Measurements from ENCODE around the gene PEX6. TPM values are rescaled to one million over a fixed set of nuclear protein-coding genes. Genes with fewer than 3 reads are reported as not detected.
A peak's percentile ranks its signal among the peaks of the same experiment; 100 is the strongest.

PEX6 gene
- total RNA-seq, 2 experiments from 2014 or later = 12.8 to 13.6 TPM

GRCh38 chr6:43014434-43014909 is 35.5 kb upstream of the PEX6 start:
- peaks cover 76% of the 10 kb centered on the region for H3K36me3 Mint-ChIP-seq (ENCODE audit: low read depth)
- POLR2A ChIA-PET = interaction anchor here (0.6 to 3.9 kb wide), 29 partner anchors 8 to 615 kb away, joined by 3 to 65 read pairs (median 4); partner anchors contain the start of genes BICRAL, CNPY3, CUL7 and GTPBP2
- peaks cover 63% of the 10 kb centered on the region for H3K4me1 Mint-ChIP-seq (ENCODE audit: low read depth)
- CTCF ChIA-PET = interaction anchor here (0.8 to 1.7 kb wide), 5 partner anchors 30 to 129 kb away, joined by 3 to 7 read pairs (median 3); partner anchors contain the start of genes CUL7 and PPP2R5D
- Histone ChIP-seq H3K9me3 (ENCODE audit: control insufficient read depth in 1 of 2, insufficient read depth in 1 of 2, low read length in 2 of 2) (no peaks in the 10 kb centered on the region), H3K36me3 (ENCODE audit: insufficient read depth, low read length) (peaks cover 61% of the 10 kb centered on the region), H3K4me3 (ENCODE audit: low read length) (peak overlapping the region; percentile 86), H3K27me3 (ENCODE audit: control insufficient read depth in 1 of 2, insufficient read depth in 2 of 2, low read length in 2 of 2) (no peaks in the 10 kb centered on the region), H3K27ac (ENCODE audit: low read depth in 1 of 2, low read length in 2 of 2) (peak overlapping the region in 1 of 2 donors; percentile 40), H3K4me1 (ENCODE audit: insufficient read depth, low read length) (peaks cover 55% of the 10 kb centered on the region)
- DNase-seq = no peak
- no peaks in the 10 kb centered on the region for H3K27me3 Mint-ChIP-seq
- peak overlapping the region; percentile 88 for H3K4me3 Mint-ChIP-seq
- TF ChIP-seq, protein P1, sequence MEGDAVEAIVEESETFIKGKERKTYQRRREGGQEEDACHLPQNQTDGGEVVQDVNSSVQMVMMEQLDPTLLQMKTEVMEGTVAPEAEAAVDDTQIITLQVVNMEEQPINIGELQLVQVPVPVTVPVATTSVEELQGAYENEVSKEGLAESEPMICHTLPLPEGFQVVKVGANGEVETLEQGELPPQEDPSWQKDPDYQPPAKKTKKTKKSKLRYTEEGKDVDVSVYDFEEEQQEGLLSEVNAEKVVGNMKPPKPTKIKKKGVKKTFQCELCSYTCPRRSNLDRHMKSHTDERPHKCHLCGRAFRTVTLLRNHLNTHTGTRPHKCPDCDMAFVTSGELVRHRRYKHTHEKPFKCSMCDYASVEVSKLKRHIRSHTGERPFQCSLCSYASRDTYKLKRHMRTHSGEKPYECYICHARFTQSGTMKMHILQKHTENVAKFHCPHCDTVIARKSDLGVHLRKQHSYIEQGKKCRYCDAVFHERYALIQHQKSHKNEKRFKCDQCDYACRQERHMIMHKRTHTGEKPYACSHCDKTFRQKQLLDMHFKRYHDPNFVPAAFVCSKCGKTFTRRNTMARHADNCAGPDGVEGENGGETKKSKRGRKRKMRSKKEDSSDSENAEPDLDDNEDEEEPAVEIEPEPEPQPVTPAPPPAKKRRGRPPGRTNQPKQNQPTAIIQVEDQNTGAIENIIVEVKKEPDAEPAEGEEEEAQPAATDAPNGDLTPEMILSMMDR (IDR thresholded peaks at IDR 0.05) = no peak
- H3K9me3 Mint-ChIP-seq = no peaks in the 10 kb centered on the region
- H3K27ac Mint-ChIP-seq = peak overlapping the region; percentile 81
- ATAC-seq (ENCODE audit: poor library complexity) = no peak
- intact Hi-C loops (cut with DNase I, micrococcal nuclease) = loop anchor here (1.0 to 5.0 kb wide), 6 partner anchors 30 to 452 kb away; partner anchors contain the start of genes CNPY3 (in 1 of the 2), KLC4 (in 1 of the 2), MRPL2 (in 1 of the 2) and PPP2R5D (in 1 of the 2)

DNA sequence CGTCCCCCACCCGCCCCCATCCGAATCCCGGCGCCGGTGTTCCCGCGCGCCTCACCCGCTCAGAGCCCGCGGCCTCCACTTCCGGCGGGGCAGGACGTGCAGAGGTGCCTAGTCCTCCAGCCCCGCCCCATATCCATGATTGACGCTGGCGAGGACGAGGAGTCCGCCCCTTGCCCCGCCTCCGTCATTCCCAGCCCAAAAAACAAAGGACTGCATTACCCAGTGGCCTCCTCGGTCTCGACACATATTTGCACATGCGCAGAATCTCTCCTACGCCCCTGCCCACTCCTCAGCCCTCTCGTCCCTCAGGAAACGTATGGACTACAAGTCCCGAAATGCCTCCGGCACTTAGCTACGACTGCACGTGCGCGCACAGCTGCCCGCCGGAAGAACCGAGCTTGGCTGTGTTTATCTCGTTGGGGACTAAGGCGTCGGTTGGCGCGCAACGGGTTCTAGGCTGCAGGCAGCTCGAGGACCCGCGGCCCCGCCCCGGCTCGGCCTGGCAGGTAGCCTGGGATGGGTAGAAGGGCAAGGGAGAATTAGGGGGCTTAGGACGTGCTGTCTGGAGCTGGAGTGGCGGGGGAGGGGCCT is 35.0 kb upstream of the PEX6 start, which contains the start of the genes KLHDC3 and MEA1:
KLHDC3 (plus strand) TSS at position 407 of the 591 bp plus-strand sequence. CDS start 2,944 bp downstream, outside the sequence.
MEA1 (minus strand) TSS at position 104 of the 591 bp plus-strand sequence. CDS start 133 bp downstream, outside the sequence.
- no peaks in the 10 kb centered on the region for H3K27me3 Mint-ChIP-seq
- H3K27ac Mint-ChIP-seq = peak within 1 kb of the TSS; percentile 81
- no peaks in the 10 kb centered on the region for H3K9me3 ChIP-seq (ENCODE audit: control insufficient read depth in 1 of 2, insufficient read depth in 1 of 2, low read length in 2 of 2)
- peaks cover 61% of the 10 kb centered on the region for H3K36me3 ChIP-seq (ENCODE audit: insufficient read depth, low read length)
- TF ChIP-seq, protein P1 (IDR thresholded peaks at IDR 0.05) = no peak
- intact Hi-C loops (cut with DNase I, micrococcal nuclease) = loop anchor here (1.0 to 5.0 kb wide), 9 partner anchors 29 to 797 kb away; partner anchors contain the start of genes PPP2R5D (in 2 of the 2), CNPY3 (in 1 of the 2), KLC4 (in 1 of the 2) and MRPL2 (in 1 of the 2)
- peak within 1 kb of the TSS; percentile 88 for H3K4me3 Mint-ChIP-seq
- H3K27ac ChIP-seq (ENCODE audit: low read depth in 1 of 2, low read length in 2 of 2) = peak within 1 kb of the TSS; percentile 51 to 59
- H3K27me3 ChIP-seq (ENCODE audit: control insufficient read depth in 1 of 2, insufficient read depth in 2 of 2, low read length in 2 of 2) = no peaks in the 10 kb centered on the region
- H3K4me3 ChIP-seq (ENCODE audit: low read length) = peak within 1 kb of the TSS; percentile 86
- POLR2A ChIA-PET = interaction anchor here (0.6 to 3.9 kb wide), 30 partner anchors 8 to 615 kb away, joined by 3 to 65 read pairs (median 4); partner anchors contain the start of genes BICRAL, CNPY3, CUL7 and CUL9
- DNase-seq (peak; percentile 95 to 100 (median 98)), ATAC-seq (ENCODE audit: poor library complexity) (peak; percentile 91)
- H3K36me3 Mint-ChIP-seq (ENCODE audit: low read depth) = peaks cover 76% of the 10 kb centered on the region
- CTCF ChIA-PET = interaction anchor here (0.8 to 1.3 kb wide), 5 partner anchors 30 to 130 kb away, joined by 3 to 4 read pairs (median 3); partner anchors contain the start of genes CUL7, PEX6 and PPP2R5D
- peaks cover 59% of the 10 kb centered on the region for H3K4me1 Mint-ChIP-seq (ENCODE audit: low read depth)
- H3K9me3 Mint-ChIP-seq = no peaks in the 10 kb centered on the region
- H3K4me1 ChIP-seq (ENCODE audit: insufficient read depth, low read length) = peaks cover 55% of the 10 kb centered on the region

DNA sequence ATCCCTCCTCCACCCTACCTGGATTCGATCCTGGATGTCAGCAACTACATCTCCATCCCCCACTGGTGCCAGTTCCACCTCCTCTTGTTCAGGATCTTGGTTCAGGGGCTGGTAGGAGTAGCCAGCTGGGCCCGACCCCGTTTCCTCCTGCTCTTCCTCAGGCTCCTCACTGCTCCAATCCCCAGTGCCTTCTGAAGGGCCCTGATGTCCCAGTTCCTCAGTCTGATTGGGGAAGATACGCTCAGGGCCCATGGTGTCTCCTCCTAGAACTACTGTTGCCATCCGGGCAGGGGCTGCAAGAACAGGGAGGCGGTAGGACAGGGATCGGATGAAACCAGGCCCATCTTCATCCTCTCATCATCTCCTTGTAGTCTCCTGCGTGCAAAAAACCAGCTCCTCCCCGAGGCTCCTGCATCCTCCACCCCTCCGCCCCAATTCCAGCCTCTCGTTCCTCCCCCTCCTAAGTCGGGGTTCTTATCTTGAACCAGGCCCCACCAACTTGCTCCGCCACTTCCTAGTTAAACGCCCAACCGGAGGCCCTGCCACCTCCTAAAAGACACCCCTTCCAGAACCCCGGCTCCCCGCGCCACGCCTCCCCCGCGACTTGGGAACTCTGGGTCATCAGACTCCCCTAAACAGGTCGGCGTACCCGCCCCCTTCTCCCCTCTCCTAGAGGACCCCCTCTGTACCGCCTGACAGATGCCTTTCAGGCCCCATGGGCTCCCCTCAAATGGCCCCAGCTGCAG is 34.3 kb upstream of the PEX6 start:
- peaks cover 52% of the 10 kb centered on the region for H3K4me1 Mint-ChIP-seq (ENCODE audit: low read depth)
- Histone ChIP-seq H3K27ac (ENCODE audit: low read depth in 1 of 2, low read length in 2 of 2) (peak overlapping the region; percentile 51 to 59), H3K4me1 (ENCODE audit: insufficient read depth, low read length) (peaks cover 55% of the 10 kb centered on the region), H3K36me3 (ENCODE audit: insufficient read depth, low read length) (peaks cover 61% of the 10 kb centered on the region), H3K4me3 (ENCODE audit: low read length) (peak overlapping the region; percentile 86), H3K27me3 (ENCODE audit: control insufficient read depth in 1 of 2, insufficient read depth in 2 of 2, low read length in 2 of 2) (no peaks in the 10 kb centered on the region), H3K9me3 (ENCODE audit: control insufficient read depth in 1 of 2, insufficient read depth in 1 of 2, low read length in 2 of 2) (no peaks in the 10 kb centered on the region)
- ChIA-PET CTCF (interaction anchor here (0.8 to 0.9 kb wide), 2 partner anchors 34 to 41 kb away, joined by 3 read pairs; partner anchors contain the start of genes CUL7 and PEX6), POLR2A (interaction anchor here (0.6 to 3.9 kb wide), 20 partner anchors 9 to 616 kb away, joined by 3 to 65 read pairs (median 4); partner anchors contain the start of genes BICRAL, CNPY3, CUL7 and CUL9)
- ATAC-seq (ENCODE audit: poor library complexity) = no peak
- no peaks in the 10 kb centered on the region for H3K9me3 Mint-ChIP-seq
- DNase-seq = no peak
- H3K27me3 Mint-ChIP-seq = no peaks in the 10 kb centered on the region
- H3K36me3 Mint-ChIP-seq (ENCODE audit: low read depth) = peaks cover 76% of the 10 kb centered on the region
- TF ChIP-seq, protein P1 (IDR thresholded peaks at IDR 0.05) = no peak
- intact Hi-C loops (cut with DNase I, micrococcal nuclease) = loop anchor here (1.0 to 5.0 kb wide), 6 partner anchors 29 to 796 kb away; partner anchors contain the start of genes MRPS10 (in 1 of the 2), PEX6 (in 1 of the 2), PPP2R5D (in 1 of the 2) and SRF (in 1 of the 2)
- peak overlapping the region; percentile 81 for H3K27ac Mint-ChIP-seq
- H3K4me3 Mint-ChIP-seq = peak overlapping the region; percentile 88
